H1 (cell line): ENCODE results near the gene TPRN. TPM values are rescaled to one million over a fixed set of nuclear protein-coding genes. Genes with fewer than 3 reads are reported as not detected.

Experiments
- CTCF ChIA-PET: fragments of 300-600 bp; sonication (Branson Sonifier 250); formaldehyde crosslinking; loops from one replicate; lab custom pipeline; 2021; ENCODE audit not compliant: partially characterized antibody; lab: Charles Lee
- POLR2A ChIA-PET: fragments of 300-600 bp; sonication (Branson Sonifier 250); formaldehyde crosslinking; loops from one replicate; lab custom pipeline; 2021; ENCODE audit warnings: inconsistent platforms; ENCODE audit not compliant: partially characterized antibody; lab: Charles Lee
- DNase-seq, 2 experiments: peaks; one replicate each; pipeline versions ENCODE4 v3.0.0 to v3.0.0-alpha.2; 2010 to 2022; ENCODE audit warnings: low spot score in 2 of 2, low read depth in 1 of 2, mixed read lengths in 1 of 2
- FAIRE-seq: peaks from 2 replicates; lab custom pipeline; 2011; peaks lifted over from hg19 to GRCh38; lab: Jason Lieb, UNC
- H2AFZ ChIP-seq: 2 replicates; pipeline ENCODE4 v1.8.1; 2012; ENCODE audit warnings: low read length, inconsistent platforms
- H2AK5ac ChIP-seq: 2 replicates; pipeline ENCODE4 v1.6.1; 2013; ENCODE audit warnings: low read depth, low read length
- H2BK120ac ChIP-seq: replicated peaks from 2 replicates; pipeline ENCODE3; 2013; ENCODE audit warnings: low read depth, low read length, inconsistent platforms
- H2BK12ac ChIP-seq: 2 replicates; pipeline ENCODE4 v1.6.1; 2013; ENCODE audit warnings: low read depth, low read length
- H2BK15ac ChIP-seq: 2 replicates; pipeline ENCODE4 v1.6.1; 2013; ENCODE audit warnings: low read length
- H2BK20ac ChIP-seq: 2 replicates; pipeline ENCODE4 v1.6.1; 2013; ENCODE audit warnings: low read length
- H2BK5ac ChIP-seq: 2 replicates; pipeline ENCODE4 v1.6.1; 2013; ENCODE audit warnings: low read depth, low read length
- H3K14ac ChIP-seq: 2 replicates; pipeline ENCODE4 v1.6.1; 2013; ENCODE audit warnings: inconsistent platforms; ENCODE audit not compliant: insufficient read length
- H3K18ac ChIP-seq: 2 replicates; pipeline ENCODE4 v1.6.1; 2013; ENCODE audit warnings: low read length; ENCODE audit errors: extremely low read depth
- H3K23ac ChIP-seq: 2 replicates; pipeline ENCODE4 v1.6.1; 2013; ENCODE audit warnings: inconsistent platforms; ENCODE audit not compliant: insufficient read length
- H3K23me2 ChIP-seq: 2 replicates; pipeline ENCODE4 v1.6.1; 2013; ENCODE audit warnings: low read depth, low read length
- H3K27ac ChIP-seq: 2 replicates; pipeline ENCODE4 v1.6.1; 2011; ENCODE audit warnings: low read depth, low read length, inconsistent platforms
- H3K27me3 ChIP-seq, 4 experiments: replicated peaks in 1 of 4; 1 replicate in 1 of 4; 2 replicates in 3 of 4; pipeline versions ENCODE4 v1.6.1 to v1.8.1; 2011 to 2013; ENCODE audit warnings: low read length in 3 of 4, mild to moderate bottlenecking in 3 of 4, inconsistent platforms in 2 of 4, mixed read lengths in 2 of 4, moderate library complexity in 1 of 4; ENCODE audit not compliant: control insufficient read depth in 3 of 4, insufficient read depth in 3 of 4; ENCODE audit errors: extremely low read depth in 1 of 4
- H3K36me3 ChIP-seq, 4 experiments: 2 replicates each; pipeline versions ENCODE4 v1.6.1 to v1.8.1; 2011 to 2013; ENCODE audit warnings: mild to moderate bottlenecking in 4 of 4, low read length in 3 of 4, moderate library complexity in 2 of 4, control low read depth in 1 of 4, inconsistent platforms in 1 of 4; ENCODE audit not compliant: insufficient read depth in 4 of 4, control insufficient read depth in 2 of 4
- H3K4ac ChIP-seq: replicated peaks from 2 replicates; pipeline ENCODE3; 2013; ENCODE audit warnings: low read length, low read depth, mixed read lengths, inconsistent platforms; ENCODE audit not compliant: insufficient read length
- H3K4me1 ChIP-seq, 4 experiments: replicated peaks in 1 of 4; 1 replicate in 1 of 4; 2 replicates in 3 of 4; pipeline versions ENCODE4 v1.6.1 to v1.8.1; 2011 to 2013; ENCODE audit warnings: low read length in 3 of 4, inconsistent platforms in 2 of 4, mixed read lengths in 1 of 4; ENCODE audit not compliant: insufficient read depth in 4 of 4, control insufficient read depth in 3 of 4
- H3K4me2 ChIP-seq, 2 experiments: 2 replicates each; pipeline versions ENCODE4 v1.6.1 to v1.8.1; 2011 to 2013; ENCODE audit warnings: low read depth in 2 of 2, low read length in 2 of 2, control low read depth in 1 of 2, inconsistent platforms in 1 of 2, mild to moderate bottlenecking in 1 of 2; ENCODE audit not compliant: insufficient read depth in 1 of 2
- H3K4me3 ChIP-seq, 4 experiments: fragments of 200-600, 300-600 bp in 1 of 4; sonication (generic), shearing (Covaris generic), sonication (Bioruptor Twin) in 1 of 4; 2 replicates each; pipeline versions ENCODE4 v1.5.1 to v1.8.1; 2011 to 2016; ENCODE audit warnings: low read length in 4 of 4, low read depth in 3 of 4, control low read depth in 2 of 4, inconsistent platforms in 2 of 4, mild to moderate bottlenecking in 2 of 4, mixed read lengths in 1 of 4, moderate library complexity in 1 of 4; ENCODE audit not compliant: insufficient read depth in 2 of 4; ENCODE audit errors: extremely low read depth in 1 of 4
- H3K56ac ChIP-seq: replicated peaks from 2 replicates; pipeline ENCODE3; 2013; ENCODE audit warnings: low read depth, mild to moderate bottlenecking, mixed read lengths, low read length, inconsistent platforms; ENCODE audit not compliant: insufficient read length
- H3K79me1 ChIP-seq: 2 replicates; pipeline ENCODE4 v1.6.1; 2013; ENCODE audit warnings: low read depth, low read length, control low read depth
- H3K79me2 ChIP-seq, 2 experiments: 2 replicates each; pipeline versions ENCODE4 v1.6.1 to v1.8.1; 2012 to 2013; ENCODE audit warnings: low read length in 2 of 2, mild to moderate bottlenecking in 2 of 2, inconsistent platforms in 1 of 2; ENCODE audit not compliant: insufficient read depth in 2 of 2, control insufficient read depth in 1 of 2
- H3K9ac ChIP-seq, 4 experiments: replicated peaks in 1 of 4; 1 replicate in 1 of 4; 2 replicates in 3 of 4; pipeline versions ENCODE4 v1.6.1 to v1.8.1; 2011 to 2013; ENCODE audit warnings: low read depth in 3 of 4, low read length in 3 of 4, control low read depth in 2 of 4, mild to moderate bottlenecking in 2 of 4, moderate library complexity in 2 of 4, inconsistent platforms in 1 of 4; ENCODE audit errors: extremely low read depth in 1 of 4
- H3K9me3 ChIP-seq, 2 experiments: 2 replicates each; pipeline versions ENCODE4 v1.6.1 to v1.8.1; 2012 to 2013; ENCODE audit warnings: mild to moderate bottlenecking in 2 of 2, moderate library complexity in 2 of 2, control low read depth in 1 of 2, inconsistent platforms in 1 of 2, low read depth in 1 of 2, low read length in 1 of 2, mixed read lengths in 1 of 2; ENCODE audit not compliant: insufficient read depth in 2 of 2
- H4K20me1 ChIP-seq, 2 experiments: replicated peaks in 1 of 2; 2 replicates each; pipeline versions ENCODE3 to v1.8.1; 2011 to 2013; ENCODE audit warnings: inconsistent platforms in 2 of 2, low read length in 2 of 2, mild to moderate bottlenecking in 1 of 2; ENCODE audit not compliant: insufficient read depth in 2 of 2, control insufficient read depth in 1 of 2
- H4K5ac ChIP-seq: 2 replicates; pipeline ENCODE4 v1.6.1; 2013; ENCODE audit warnings: low read length, low read depth, mixed read lengths, inconsistent platforms; ENCODE audit not compliant: insufficient read length
- H4K8ac ChIP-seq: 2 replicates; pipeline ENCODE4 v1.8.0; 2013; ENCODE audit warnings: mild to moderate bottlenecking, moderate library complexity, low read length, inconsistent platforms; ENCODE audit not compliant: insufficient read depth; ENCODE audit errors: extremely low read depth
- H4K91ac ChIP-seq: replicated peaks from 2 replicates; pipeline ENCODE3; 2013; ENCODE audit warnings: low read length, mixed read lengths, inconsistent platforms; ENCODE audit not compliant: insufficient read length
- BCL11A ChIP-seq, 2 experiments: IDR thresholded peaks; one replicate each; pipeline ENCODE4 v1.6.1; 2011; ENCODE audit warnings: low read depth in 2 of 2, low read length in 2 of 2, mild to moderate bottlenecking in 2 of 2
- CHD1 ChIP-seq: IDR thresholded peaks from 2 replicates; pipeline ENCODE4 v1.6.1; 2012; ENCODE audit warnings: low read depth, low read length, improper control_type of control experiment
- CREB1 ChIP-seq: IDR thresholded peaks from 2 replicates; pipeline ENCODE4 v1.6.1; 2012; ENCODE audit warnings: inconsistent platforms
- HDAC2 ChIP-seq, 2 experiments: fragments of 300-600 bp in 1 of 2; sonication (generic) in 1 of 2; IDR thresholded peaks; 2 replicates each; pipeline ENCODE4 v1.6.1; 2011 to 2012; ENCODE audit warnings: low read depth in 2 of 2, low read length in 2 of 2, mild to moderate bottlenecking in 2 of 2, moderate library complexity in 2 of 2, borderline replicate concordance in 1 of 2, inconsistent platforms in 1 of 2
- NANOG ChIP-seq: IDR thresholded peaks from 2 replicates; pipeline ENCODE4 v1.6.1; 2011; ENCODE audit warnings: low read length, low read depth, mild to moderate bottlenecking, inconsistent platforms; ENCODE audit not compliant: insufficient read depth, poor library complexity, severe bottlenecking
- POLR2AphosphoS5 ChIP-seq: IDR thresholded peaks from 2 replicates; pipeline ENCODE4 v1.6.1; 2011; ENCODE audit warnings: low read depth, low read length
- YY1 ChIP-seq: IDR thresholded peaks from 2 replicates; pipeline ENCODE4 v1.6.1; 2011; ENCODE audit warnings: low read depth, mild to moderate bottlenecking, low read length
- WGBS, 2 experiments: shearing (Covaris generic) in 1 of 2; methylation state at CpG; one replicate each; pipeline versions ENCODE4 v1.1.6 to v1.1.7; 2013 to 2015; ENCODE audit warnings: low lambda C conversion rate in 2 of 2, mixed read lengths in 2 of 2, inconsistent platforms in 1 of 2, low coverage in 1 of 2, missing lambda C conversion rate in 1 of 2; ENCODE audit not compliant: insufficient replicate concordance in 2 of 2, insufficient coverage in 1 of 2, insufficient read length in 1 of 2; ENCODE audit errors: extremely low coverage in 1 of 2, missing lambda C conversion rate in 1 of 2; 5-methylcytosine and 5-hydroxymethylcytosine counted together
- polyA plus RNA-seq, 7 experiments: library from polyadenylated mRNA; depleted of rRNA in 3 of 7; stranded (reverse) in 5 of 7; unstranded in 2 of 7; fragments of >200 nt in 5 of 7; fragments of 200-250 nt in 2 of 7; gene quantifications; 1 replicate in 5 of 7; 2 replicates in 1 of 7; 4 replicates in 1 of 7; pipeline versions ENCODE4 v1.2.1 to v1.2.3, GENCODE V29; 2011 to 2013; ENCODE audit warnings: missing spikeins in 2 of 7, mixed read lengths in 2 of 7
- total RNA-seq: library from RNA; stranded (reverse); fragmentation: NEBNext Ultra II Directional; extraction: Animal tissue kit (Norgen Biotek cat#: 25700); gene quantifications from 2 replicates; pipeline ENCODE4 v1.2.1, GENCODE V29; 2021
- TF ChIP-seq, protein P1 (sequence below): IDR thresholded peaks from 2 replicates; pipeline ENCODE4 v1.6.1; 2012; ENCODE audit warnings: inconsistent platforms

The TPRN gene
- total and polyA plus RNA-seq, 2 of the 8 experiments (the other 6 are each of a cell fraction or from before 2014, with no cell fraction given): 9.7 to 23.2 TPM

DNA sequence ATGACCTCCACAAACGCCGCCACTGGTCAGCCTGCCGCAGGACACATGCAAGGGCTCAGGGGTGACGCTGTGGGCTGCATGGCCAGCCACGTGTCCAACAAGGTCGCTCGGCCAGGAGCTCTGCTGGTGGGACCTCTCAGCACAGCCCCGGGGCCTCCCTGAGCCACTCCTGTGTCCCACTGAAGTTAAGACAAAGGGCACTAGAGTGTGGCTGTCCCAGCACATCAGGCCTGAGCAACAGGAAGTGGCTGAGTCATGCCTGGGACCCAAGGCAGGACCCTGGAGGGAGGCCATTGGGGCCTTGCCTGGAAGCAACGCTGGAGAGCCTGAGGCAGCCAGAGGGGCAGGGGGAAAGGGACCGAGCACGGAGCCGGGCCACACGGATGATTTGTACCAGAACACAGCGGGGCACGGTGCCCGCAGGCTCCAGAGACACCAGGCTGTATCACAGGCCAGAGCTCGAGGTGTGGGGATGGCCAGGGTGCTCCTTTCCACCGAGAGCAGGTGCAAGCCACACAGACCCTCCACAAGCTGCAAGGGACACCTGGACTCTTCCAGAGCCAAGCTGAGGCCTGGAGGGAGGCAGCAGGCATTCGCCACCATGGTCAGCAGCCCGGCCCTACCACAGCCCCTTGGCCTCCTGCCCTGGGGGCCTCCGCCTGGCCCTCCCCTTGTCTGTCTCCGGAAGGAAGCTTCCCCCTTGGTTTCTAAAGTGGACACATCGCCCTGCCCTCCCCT is 22.2 kb downstream of the TPRN start:
- Histone ChIP-seq H2BK20ac (no peak overlapping the region), H2BK5ac (no peak overlapping the region), H3K9me3 (no peaks in the 10 kb centered on the region), H2AK5ac (no peak overlapping the region), H2BK12ac (no peak overlapping the region), H3K14ac (no peak overlapping the region), H3K4me3 (no peak overlapping the region), H4K20me1 (peaks cover 2 to 26% of the 10 kb centered on the region in 2 experiments), H3K56ac (no peak overlapping the region), H3K18ac (no peak overlapping the region), H3K9ac (no peak overlapping the region), H3K4me1 (peaks cover 0 to 8% (median 3%) of the 10 kb centered on the region in 4 experiments; a peak in 5 of 7 replicates), H3K79me2 (no peaks in the 10 kb centered on the region), H3K27me3 (no peaks in the 10 kb centered on the region; a peak in 3 of 7 replicates), H4K5ac (no peak overlapping the region), H3K23me2 (no peaks in the 10 kb centered on the region), H2BK15ac (no peak overlapping the region), H2AFZ (no peak overlapping the region), H4K8ac (no peak overlapping the region), H3K4ac (no peak overlapping the region), H3K4me2 (no peak overlapping the region), H4K91ac (no peak overlapping the region), H3K79me1 (no peaks in the 10 kb centered on the region; the same call in 1 of the 2 replicates), H2BK120ac (no peak overlapping the region), H3K27ac (no peak overlapping the region), H3K23ac (no peak overlapping the region), H3K36me3 (peaks cover 0 to 30% (median 6%) of the 10 kb centered on the region in 4 experiments; a peak in 6 of 8 replicates)
- POLR2A ChIA-PET: interaction anchor here (0.6 to 3.7 kb wide), 4 partner anchors 10 to 24 kb away, joined by 3 to 15 read pairs (median 4); partner anchors contain the start of genes ANAPC2, SSNA1 and TPRN
- no peak for DNase-seq
- TF ChIP-seq BCL11A (IDR thresholded peaks at IDR 0.05; ENCODE audit: low read depth in 2 of 2, low read length in 2 of 2) (no peak), YY1 (no peak), POLR2AphosphoS5 (no peak), NANOG (no peak), CHD1 (no peak), HDAC2 (IDR thresholded peaks at IDR 0.05; ENCODE audit: borderline replicate concordance in 1 of 2, low read depth in 2 of 2, low read length in 2 of 2) (no peak), CREB1 (no peak)
- TF ChIP-seq, protein P1, sequence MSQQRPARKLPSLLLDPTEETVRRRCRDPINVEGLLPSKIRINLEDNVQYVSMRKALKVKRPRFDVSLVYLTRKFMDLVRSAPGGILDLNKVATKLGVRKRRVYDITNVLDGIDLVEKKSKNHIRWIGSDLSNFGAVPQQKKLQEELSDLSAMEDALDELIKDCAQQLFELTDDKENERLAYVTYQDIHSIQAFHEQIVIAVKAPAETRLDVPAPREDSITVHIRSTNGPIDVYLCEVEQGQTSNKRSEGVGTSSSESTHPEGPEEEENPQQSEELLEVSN: no peak
- 89% methylated on average over 21 of the region's 23 CpGs; no CpG with 5 or more reads in 1 of the 2 experiments for WGBS, 2 experiments
- CTCF ChIA-PET: interaction anchor here (0.9 to 3.0 kb wide), 6 partner anchors 15 to 110 kb away, joined by 3 to 21 read pairs (median 4); no protein-coding TSS in a partner anchor
- FAIRE-seq: no peak
